Urothelium cell line (cell line): Measurements from ENCODE around the gene BPNT1.

Experiments
- DNase-seq: peaks from one replicate; pipeline ENCODE4 v3.0.0; 2011; ENCODE audit warnings: low spot score, mixed read lengths
- FAIRE-seq: peaks from 2 replicates; lab custom pipeline; 2011; peaks lifted over from hg19 to GRCh38; lab: Jason Lieb, UNC

The BPNT1 gene

GRCh38 chr1:220012259-220012658, 77.3 kb downstream of the BPNT1 start:
- FAIRE-seq, result no peak
- no peak for DNase-seq

GRCh38 chr1:220011620-220012019, 78.0 kb downstream of the BPNT1 start:
- no peak for FAIRE-seq
- DNase-seq, result no peak
